Hepatocyte (in vitro differentiated cells): Measurements from ENCODE around the gene GRM4. TPM values are rescaled to one million over a fixed set of nuclear protein-coding genes. Genes with fewer than 3 reads are reported as not detected.

Experiments used
- DNase-seq: peaks from one replicate; pipeline ENCODE4 v3.0.0-alpha.2; 2016; ENCODE audit warnings: low spot score
- H2AFZ ChIP-seq: fragments of 200-600 bp; sonication (generic); 2 replicates; pipeline ENCODE4 v1.6.0; 2016; ENCODE audit warnings: antibody characterized with exemption, mild to moderate bottlenecking
- H3K27ac ChIP-seq: fragments of 200-600 bp; sonication (generic); 2 replicates; pipeline ENCODE4 v1.5.1; 2016; ENCODE audit warnings: mild to moderate bottlenecking
- H3K27me3 ChIP-seq: fragments of 200-600 bp; sonication (generic); 2 replicates; pipeline ENCODE4 v1.6.1; 2016
- H3K36me3 ChIP-seq: fragments of 200-600 bp; sonication (generic); replicated peaks from 2 replicates; pipeline ENCODE4 v1.5.1; 2016; ENCODE audit warnings: low read depth; ENCODE audit not compliant: insufficient read depth
- H3K4me1 ChIP-seq: fragments of 200-600 bp; sonication (generic); 2 replicates; pipeline ENCODE4 v1.5.1; 2016; ENCODE audit warnings: mild to moderate bottlenecking, moderate library complexity; ENCODE audit not compliant: insufficient read depth
- H3K4me2 ChIP-seq: fragments of 200-600 bp; sonication (generic); 2 replicates; pipeline ENCODE4 v1.6.0; 2016
- H3K4me3 ChIP-seq: fragments of 200-600 bp; sonication (generic); 2 replicates; pipeline ENCODE4 v1.5.1; 2016; ENCODE audit warnings: mild to moderate bottlenecking
- H3K79me2 ChIP-seq: fragments of 200-600 bp; sonication (generic); 2 replicates; pipeline ENCODE4 v1.6.0; 2017; ENCODE audit warnings: mild to moderate bottlenecking
- H3K9me2 ChIP-seq: fragments of 200-600 bp; sonication (generic); replicated peaks from 2 replicates; pipeline ENCODE4 v1.6.0; 2017; ENCODE audit warnings: mild to moderate bottlenecking; ENCODE audit not compliant: insufficient read depth
- H3K9me3 ChIP-seq: fragments of 200-600 bp; sonication (generic); 2 replicates; pipeline ENCODE4 v1.5.1; 2016; ENCODE audit warnings: low read depth, mild to moderate bottlenecking
- H4K20me1 ChIP-seq: fragments of 200-600 bp; sonication (generic); 2 replicates; pipeline ENCODE4 v1.6.0; 2016; ENCODE audit warnings: mild to moderate bottlenecking; ENCODE audit not compliant: insufficient read depth, poor library complexity, severe bottlenecking
- EZH2 ChIP-seq: fragments of 200-600 bp; sonication (generic); IDR thresholded peaks from 2 replicates; pipeline ENCODE4 v1.6.1; 2016; ENCODE audit warnings: antibody characterized with exemption, mild to moderate bottlenecking, borderline replicate concordance
- EZH2phosphoT487 ChIP-seq: fragments of 200-600 bp; sonication (generic); IDR thresholded peaks from one replicate; pipeline ENCODE4 v1.6.1; 2018; ENCODE audit warnings: antibody characterized with exemption, mild to moderate bottlenecking, low read depth, moderate library complexity; ENCODE audit not compliant: unreplicated experiment, severe bottlenecking
- WGBS: methylation state at CpG from one replicate; pipeline ENCODE4 v1.1.6; 2016; ENCODE audit warnings: low lambda C conversion rate; ENCODE audit errors: missing lambda C conversion rate; 5-methylcytosine and 5-hydroxymethylcytosine counted together
- polyA plus RNA-seq: library from polyadenylated mRNA; unstranded; fragments of >200 nt; fragmentation: Nextera tagmentation; extraction: Ambion mirVana; gene quantifications from 2 replicates; pipeline ENCODE4 v1.2.1, GENCODE V29; 2016
- total RNA-seq: library from RNA; depleted of rRNA; stranded (reverse); fragments of >200 nt; gene quantifications from 2 replicates; pipeline ENCODE4 v1.2.3, GENCODE V29; 2014
- TF ChIP-seq, protein P1 (sequence below): fragments of 200-600 bp; sonication (generic); IDR thresholded peaks from 2 replicates; pipeline ENCODE4 v1.5.1; 2016; ENCODE audit warnings: antibody characterized with exemption, mild to moderate bottlenecking; ENCODE audit not compliant: poor library complexity

GRM4 gene
- total and polyA plus RNA-seq, 2 experiments from 2014 or later = 0.03 TPM; not detected in 1

DNA sequence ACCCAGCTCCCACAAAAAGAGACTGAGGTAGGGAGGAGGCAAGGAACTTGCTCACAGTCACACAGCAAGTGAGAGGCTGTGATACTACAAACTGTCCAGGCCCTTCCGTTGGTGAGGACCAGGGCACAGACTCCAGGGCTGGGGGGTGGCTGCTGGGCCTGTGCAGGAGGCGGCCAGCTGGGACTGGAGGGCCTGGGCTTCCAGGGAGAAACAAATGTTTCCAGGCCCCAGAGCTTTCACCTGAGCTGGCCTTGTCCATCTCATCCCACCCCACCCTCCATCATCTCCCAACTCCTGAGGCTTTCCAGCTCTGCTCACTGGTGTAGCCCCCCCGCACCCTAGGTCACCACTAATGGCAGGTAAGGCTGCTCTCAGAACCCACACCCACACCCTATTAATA lies 86.0 kb downstream of the GRM4 start:
- H3K4me1 ChIP-seq = no peaks in the 10 kb centered on the region
- no peak for DNase-seq
- no peak overlapping the region for H3K4me2 ChIP-seq
- TF ChIP-seq EZH2 (no peak), EZH2phosphoT487 (no peak)
- TF ChIP-seq, protein P1, sequence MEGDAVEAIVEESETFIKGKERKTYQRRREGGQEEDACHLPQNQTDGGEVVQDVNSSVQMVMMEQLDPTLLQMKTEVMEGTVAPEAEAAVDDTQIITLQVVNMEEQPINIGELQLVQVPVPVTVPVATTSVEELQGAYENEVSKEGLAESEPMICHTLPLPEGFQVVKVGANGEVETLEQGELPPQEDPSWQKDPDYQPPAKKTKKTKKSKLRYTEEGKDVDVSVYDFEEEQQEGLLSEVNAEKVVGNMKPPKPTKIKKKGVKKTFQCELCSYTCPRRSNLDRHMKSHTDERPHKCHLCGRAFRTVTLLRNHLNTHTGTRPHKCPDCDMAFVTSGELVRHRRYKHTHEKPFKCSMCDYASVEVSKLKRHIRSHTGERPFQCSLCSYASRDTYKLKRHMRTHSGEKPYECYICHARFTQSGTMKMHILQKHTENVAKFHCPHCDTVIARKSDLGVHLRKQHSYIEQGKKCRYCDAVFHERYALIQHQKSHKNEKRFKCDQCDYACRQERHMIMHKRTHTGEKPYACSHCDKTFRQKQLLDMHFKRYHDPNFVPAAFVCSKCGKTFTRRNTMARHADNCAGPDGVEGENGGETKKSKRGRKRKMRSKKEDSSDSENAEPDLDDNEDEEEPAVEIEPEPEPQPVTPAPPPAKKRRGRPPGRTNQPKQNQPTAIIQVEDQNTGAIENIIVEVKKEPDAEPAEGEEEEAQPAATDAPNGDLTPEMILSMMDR = no peak
- no peaks in the 10 kb centered on the region for H3K9me3 ChIP-seq
- 77% methylated on average over 3 of the region's 3 CpGs for WGBS
- H4K20me1 ChIP-seq = no peaks in the 10 kb centered on the region
- H2AFZ ChIP-seq = no peak overlapping the region
- H3K27me3 ChIP-seq = no peaks in the 10 kb centered on the region
- H3K9me2 ChIP-seq = no peaks in the 10 kb centered on the region
- H3K27ac ChIP-seq = no peak overlapping the region
- no peaks in the 10 kb centered on the region for H3K79me2 ChIP-seq
- no peaks in the 10 kb centered on the region for H3K36me3 ChIP-seq
- no peak overlapping the region for H3K4me3 ChIP-seq

- H3K4me3 ChIP-seq = no peak overlapping the region
- no peak overlapping the region for H3K27ac ChIP-seq
- no peaks in the 10 kb centered on the region for H3K9me2 ChIP-seq
- no peak overlapping the region for H2AFZ ChIP-seq
- no peaks in the 10 kb centered on the region for H3K9me3 ChIP-seq
- no peaks in the 10 kb centered on the region for H3K27me3 ChIP-seq
- no peaks in the 10 kb centered on the region for H3K36me3 ChIP-seq
- 90% methylated on average over 16 of the region's 17 CpGs for WGBS
- no peak for DNase-seq
- TF ChIP-seq EZH2phosphoT487 (no peak), EZH2 (no peak)
- TF ChIP-seq, protein P1 = no peak
- H3K4me2 ChIP-seq = no peak overlapping the region
- H4K20me1 ChIP-seq = no peaks in the 10 kb centered on the region
- H3K4me1 ChIP-seq = no peaks in the 10 kb centered on the region
- H3K79me2 ChIP-seq = no peaks in the 10 kb centered on the region
These were observed 86.7 kb downstream of the GRM4 start for GRCh38 chr6:34059136-34059731.

GRCh38 chr6:34057790-34058189 lies 88.1 kb downstream of the GRM4 start:
- Histone ChIP-seq H4K20me1 (no peaks in the 10 kb centered on the region), H2AFZ (no peak overlapping the region), H3K9me3 (no peaks in the 10 kb centered on the region), H3K4me3 (no peak overlapping the region), H3K4me1 (no peaks in the 10 kb centered on the region), H3K79me2 (no peaks in the 10 kb centered on the region), H3K27me3 (no peaks in the 10 kb centered on the region), H3K4me2 (no peak overlapping the region), H3K9me2 (no peaks in the 10 kb centered on the region), H3K36me3 (no peaks in the 10 kb centered on the region), H3K27ac (no peak overlapping the region)
- no peak for DNase-seq
- WGBS = 96% methylated on average over 6 of the region's 6 CpGs
- TF ChIP-seq EZH2phosphoT487 (no peak), EZH2 (no peak)
- TF ChIP-seq, protein P1 = no peak

DNA sequence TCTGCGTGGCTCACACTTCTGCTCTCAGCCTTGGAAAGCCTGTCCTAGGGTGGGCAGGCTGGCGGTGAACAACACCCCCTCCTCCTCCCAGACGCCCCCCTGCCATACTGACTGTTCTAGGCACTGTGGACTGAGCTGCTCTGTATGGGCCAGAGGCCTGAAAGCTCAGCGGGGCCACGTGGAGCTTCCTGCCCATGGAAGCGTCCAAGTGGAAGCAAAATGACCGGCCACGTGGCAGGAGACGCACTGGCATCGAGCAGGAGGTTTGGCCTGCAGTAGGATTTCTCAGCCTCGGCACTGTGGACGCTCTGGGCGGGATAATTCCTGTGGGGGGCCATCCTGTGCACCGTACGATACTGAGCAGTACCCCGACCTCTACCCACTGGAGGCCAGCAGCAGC lies 88.7 kb downstream of the GRM4 start:
- Histone ChIP-seq H3K4me2 (no peak overlapping the region), H4K20me1 (no peaks in the 10 kb centered on the region), H3K79me2 (no peaks in the 10 kb centered on the region), H3K9me3 (no peaks in the 10 kb centered on the region), H2AFZ (no peak overlapping the region), H3K4me1 (no peaks in the 10 kb centered on the region), H3K27me3 (no peaks in the 10 kb centered on the region), H3K4me3 (no peak overlapping the region), H3K36me3 (no peaks in the 10 kb centered on the region), H3K27ac (no peak overlapping the region), H3K9me2 (no peaks in the 10 kb centered on the region)
- TF ChIP-seq, protein P1 = no peak
- TF ChIP-seq EZH2phosphoT487 (no peak), EZH2 (no peak)
- 94% methylated on average over 16 of the region's 16 CpGs for WGBS
- DNase-seq = no peak
